Stimulated activated naive CD4-positive, alpha-beta T cell (primary cell): Measurements from ENCODE around the gene FBXO3.
"Not testable (repeated sequence)": the region's sequence is repeated elsewhere in the genome, so short reads cannot be mapped to it uniquely, and the experiment has no call there.

Experiments
- DNase-seq, 6 experiments: peaks; one replicate each; lab custom pipeline; 2025; lab: John Stamatoyannopoulos, UW

Gene FBXO3

GRCh38 chr11:33772300-33772699, 2.0 kb downstream of the FBXO3 start:
- DNase-seq = peak in 1 of 6 experiments; percentile 3

- no peak for DNase-seq
These were observed 4.1 kb downstream of the FBXO3 start for GRCh38 chr11:33770236-33770635.

GRCh38 chr11:33769542-33769941, 4.8 kb downstream of the FBXO3 start:
- DNase-seq = no peak

GRCh38 chr11:33767624-33768023, 6.7 kb downstream of the FBXO3 start:
- DNase-seq = no peak

GRCh38 chr11:33766085-33766484, 8.2 kb downstream of the FBXO3 start:
- DNase-seq = no peak

- DNase-seq = no peak
These were observed 12.8 kb downstream of the FBXO3 start for GRCh38 chr11:33761471-33761870.

- DNase-seq = no peak
These were observed 20.9 kb downstream of the FBXO3 start for GRCh38 chr11:33753304-33753967.

- no peak for DNase-seq
These were observed 22.4 kb downstream of the FBXO3 start for GRCh38 chr11:33751878-33752277.

- no peak for DNase-seq
These were observed 26.3 kb downstream of the FBXO3 start for GRCh38 chr11:33747979-33748378.

GRCh38 chr11:33743291-33743690, 31.0 kb downstream of the FBXO3 start:
- DNase-seq = no peak

- peak in 2 of 6 experiments; percentile 12 to 18 for DNase-seq
These were observed 32.0 kb downstream of the FBXO3 start for GRCh38 chr11:33742249-33742851.

- no peak for DNase-seq
These were observed 32.5 kb downstream of the FBXO3 start for GRCh38 chr11:33741806-33742205.

- no peak for DNase-seq
These were observed 36.9 kb downstream of the FBXO3 start for GRCh38 chr11:33737362-33737821.

GRCh38 chr11:33736148-33736812, 38.0 kb downstream of the FBXO3 start, which contains the start of gene CD59:
TSS of gene CD59 (minus strand) at chr11:33736423. CDS start at chr11:33722445, 13,978 bp downstream.
- peak; percentile 78 to 92 (median 86) for DNase-seq

GRCh38 chr11:33735271-33736147, 38.8 kb downstream of the FBXO3 start:
- peak; percentile 18 to 61 (median 37) for DNase-seq

- no peak for DNase-seq
These were observed 39.7 kb downstream of the FBXO3 start for GRCh38 chr11:33734441-33735270.

- DNase-seq = no peak
These were observed 40.3 kb downstream of the FBXO3 start for GRCh38 chr11:33733980-33734379.

- DNase-seq = no peak
These were observed 42.4 kb downstream of the FBXO3 start for GRCh38 chr11:33731723-33732531.

- no peak for DNase-seq
These were observed 43.6 kb downstream of the FBXO3 start for GRCh38 chr11:33730716-33731115.

GRCh38 chr11:33729072-33729664, 45.2 kb downstream of the FBXO3 start:
- DNase-seq = not testable (repeated sequence)
